Osteoblast (primary cell): ENCODE data around the gene COQ3. TPM values are rescaled to one million over a fixed set of nuclear protein-coding genes. Genes with fewer than 3 reads are reported as not detected.
A peak's percentile ranks its signal among the peaks of the same experiment; 100 is the strongest.

Experiments
- DNase-seq: peaks from one replicate; pipeline ENCODE4 v3.0.0; 2011; ENCODE audit warnings: low spot score, mixed read lengths; ENCODE audit not compliant: insufficient read length; ENCODE audit errors: missing footprints
- H2AFZ ChIP-seq: 2 replicates; pipeline ENCODE4 v1.6.0; 2011; ENCODE audit warnings: mild to moderate bottlenecking, low read length
- H3K27ac ChIP-seq: 2 replicates; pipeline ENCODE4 v1.5.1; 2011; ENCODE audit warnings: mild to moderate bottlenecking, low read depth, low read length, moderate library complexity
- H3K27me3 ChIP-seq: 2 replicates; pipeline ENCODE4 v1.6.0; 2012; ENCODE audit warnings: mild to moderate bottlenecking, control low read depth, inconsistent platforms, low read length, moderate library complexity; ENCODE audit not compliant: insufficient read depth
- H3K36me3 ChIP-seq: 2 replicates; pipeline ENCODE4 v1.5.1; 2011; ENCODE audit warnings: mild to moderate bottlenecking, low read length, control low read depth, moderate library complexity; ENCODE audit not compliant: insufficient read depth
- H3K4me1 ChIP-seq: 2 replicates; pipeline ENCODE4 v1.5.1; 2011; ENCODE audit warnings: mild to moderate bottlenecking, low read length, control low read depth, moderate library complexity; ENCODE audit not compliant: insufficient read depth
- H3K4me2 ChIP-seq: 2 replicates; pipeline ENCODE4 v1.6.0; 2011; ENCODE audit warnings: mild to moderate bottlenecking, low read length; ENCODE audit not compliant: insufficient read depth
- H3K4me3 ChIP-seq: fragments of 200-600 bp; sonication (generic); 3 replicates; pipeline ENCODE4 v1.5.1; 2012; ENCODE audit warnings: mild to moderate bottlenecking, low read length, inconsistent platforms; ENCODE audit not compliant: insufficient read depth
- H3K79me2 ChIP-seq: 2 replicates; pipeline ENCODE4 v1.6.0; 2012; ENCODE audit warnings: mild to moderate bottlenecking, low read length, control low read depth, inconsistent platforms; ENCODE audit not compliant: insufficient read depth
- H3K9me3 ChIP-seq: 2 replicates; pipeline ENCODE4 v1.5.1; 2011; ENCODE audit warnings: low read depth, low read length, control low read depth
- H4K20me1 ChIP-seq: 2 replicates; pipeline ENCODE4 v1.6.0; 2012; ENCODE audit warnings: mild to moderate bottlenecking, low read length, control low read depth; ENCODE audit not compliant: insufficient read depth
- CTCF ChIP-seq: IDR thresholded peaks from 2 replicates; pipeline ENCODE4 v1.5.1; 2011; ENCODE audit warnings: mild to moderate bottlenecking, low read depth, low read length, moderate library complexity; ENCODE audit errors: extremely low read depth
- total RNA-seq: library from RNA; depleted of rRNA; stranded (reverse); fragments of >200 nt; gene quantifications from 2 replicates; pipeline ENCODE4 v1.2.3, GENCODE V29; 2012

The COQ3 gene
- total RNA-seq, 1 donor, result 2.5 TPM

- Histone ChIP-seq H3K4me2 (no peak overlapping the region), H2AFZ (no peak overlapping the region), H3K27ac (no peak overlapping the region), H3K4me1 (no peaks in the 10 kb centered on the region), H3K27me3 (no peaks in the 10 kb centered on the region), H3K4me3 (no peak overlapping the region), H3K36me3 (no peaks in the 10 kb centered on the region), H3K9me3 (no peaks in the 10 kb centered on the region), H4K20me1 (no peaks in the 10 kb centered on the region), H3K79me2 (no peaks in the 10 kb centered on the region)
- DNase-seq, result no peak
- no peak for TF ChIP-seq CTCF
Observed at GRCh38 chr6:99333068-99333467, 60.9 kb downstream of the COQ3 start.

- Histone ChIP-seq H3K27me3 (no peaks in the 10 kb centered on the region), H3K79me2 (no peaks in the 10 kb centered on the region), H4K20me1 (no peaks in the 10 kb centered on the region), H3K4me2 (no peak overlapping the region), H3K36me3 (no peaks in the 10 kb centered on the region), H3K4me1 (no peaks in the 10 kb centered on the region), H3K4me3 (no peak overlapping the region), H2AFZ (no peak overlapping the region), H3K9me3 (no peaks in the 10 kb centered on the region), H3K27ac (no peak overlapping the region)
- no peak for TF ChIP-seq CTCF
- DNase-seq, result peak; percentile 75
Observed at GRCh38 chr6:99331531-99331930, 62.5 kb downstream of the COQ3 start.

GRCh38 chr6:99330159-99330558 lies 63.8 kb downstream of the COQ3 start:
- H3K27me3 ChIP-seq, result no peaks in the 10 kb centered on the region
- DNase-seq, result no peak
- no peak overlapping the region for H2AFZ ChIP-seq
- no peak overlapping the region for H3K27ac ChIP-seq
- H3K9me3 ChIP-seq, result no peaks in the 10 kb centered on the region
- H3K4me3 ChIP-seq, result no peak overlapping the region
- peak; percentile 90 for TF ChIP-seq CTCF
- H3K4me1 ChIP-seq, result no peaks in the 10 kb centered on the region
- no peaks in the 10 kb centered on the region for H4K20me1 ChIP-seq
- H3K79me2 ChIP-seq, result no peaks in the 10 kb centered on the region
- no peaks in the 10 kb centered on the region for H3K36me3 ChIP-seq
- H3K4me2 ChIP-seq, result no peak overlapping the region

GRCh38 chr6:99324996-99325395 lies 69.0 kb downstream of the COQ3 start:
- Histone ChIP-seq H3K4me1 (no peaks in the 10 kb centered on the region), H3K4me3 (no peak overlapping the region), H3K27me3 (no peaks in the 10 kb centered on the region), H3K27ac (no peak overlapping the region), H3K79me2 (no peaks in the 10 kb centered on the region), H4K20me1 (no peaks in the 10 kb centered on the region), H2AFZ (no peak overlapping the region), H3K36me3 (no peaks in the 10 kb centered on the region), H3K4me2 (no peak overlapping the region), H3K9me3 (no peaks in the 10 kb centered on the region)
- no peak for DNase-seq
- TF ChIP-seq CTCF, result no peak

Other genes starting within 250 kb of the COQ3 start
- 0.88 and 1.1 TPM in 2 replicates for gene FAXC, start 44.5 kb downstream of the COQ3 start, total RNA-seq
- gene PNISR, start 31.1 kb upstream of the COQ3 start, total RNA-seq, result 78.2 and 81.9 TPM in 2 replicates
- 18.1 and 24.5 TPM in 2 replicates for gene USP45, start 121.2 kb upstream of the COQ3 start, total RNA-seq
- 89.4 and 89.6 TPM in 2 replicates for gene CCNC, start 174.5 kb upstream of the COQ3 start, total RNA-seq
- not detected in 2 replicates for gene PRDM13, start 212.6 kb upstream of the COQ3 start, total RNA-seq